Caco-2 (cell line): ENCODE data around the gene GPR37. TPM values are rescaled to one million over a fixed set of nuclear protein-coding genes. Genes with fewer than 3 reads are reported as not detected.

Experiments used
- BruUV-seq: library from RNA; stranded (reverse); fragments of 400-500 nt; replicated peaks from 2 replicates; lab custom pipeline; 2021; lab: Mats Ljungman, UMichigan
- CTCF ChIA-PET: fragments of 300-600 bp; sonication (Branson Sonifier 250); formaldehyde crosslinking; loops from one replicate; lab custom pipeline; 2022; ENCODE audit warnings: antibody characterized with exemption; lab: Charles Lee
- POLR2A ChIA-PET: fragments of 300-600 bp; sonication (Branson Sonifier 250); formaldehyde crosslinking; loops from one replicate; lab custom pipeline; 2022; ENCODE audit warnings: antibody characterized with exemption; lab: Charles Lee
- DNase-seq, 2 experiments: peaks; one replicate each; pipeline versions ENCODE4 v3.0.0 to v3.0.0-alpha.2; 2020 to 2022
- H3K27me3 ChIP-seq: replicated peaks from 2 replicates; pipeline ENCODE4 v1.6.0; 2011; ENCODE audit warnings: low read length; ENCODE audit not compliant: control insufficient read depth, insufficient read depth
- H3K36me3 ChIP-seq: 2 replicates; pipeline ENCODE4 v1.5.1; 2011; ENCODE audit warnings: low read length; ENCODE audit not compliant: control insufficient read depth, insufficient read depth
- H3K4me1 ChIP-seq: fragments of 250-450 bp; sonication (Bioruptor Pico); 2 replicates; pipeline ENCODE4 v1.5.1; 2020; ENCODE audit warnings: mild to moderate bottlenecking
- H3K4me3 ChIP-seq: 2 replicates; pipeline ENCODE4 v1.5.1; 2011; ENCODE audit warnings: low read depth, mild to moderate bottlenecking, control low read depth, low read length
- H3K9me3 ChIP-seq: fragments of 250-450 bp; sonication (Bioruptor Pico); 2 replicates; pipeline ENCODE4 v1.5.1; 2020; ENCODE audit warnings: mild to moderate bottlenecking, moderate library complexity
- H3K27ac Mint-ChIP-seq: one replicate; pipeline ENCODE4 v1.8.0; 2022; ENCODE audit warnings: mixed read lengths; ENCODE audit not compliant: unreplicated experiment
- H3K27me3 Mint-ChIP-seq: one replicate; pipeline ENCODE4 v1.8.0; 2022; ENCODE audit warnings: mixed read lengths; ENCODE audit not compliant: insufficient read depth, unreplicated experiment
- H3K36me3 Mint-ChIP-seq: one replicate; pipeline ENCODE4 v1.8.0; 2022; ENCODE audit warnings: mild to moderate bottlenecking, mixed read lengths; ENCODE audit not compliant: insufficient read depth, unreplicated experiment
- H3K4me1 Mint-ChIP-seq: one replicate; pipeline ENCODE4 v1.8.0; 2022; ENCODE audit warnings: low read depth, mixed read lengths; ENCODE audit not compliant: unreplicated experiment
- H3K4me3 Mint-ChIP-seq: one replicate; pipeline ENCODE4 v1.8.0; 2022; ENCODE audit warnings: mild to moderate bottlenecking, moderate library complexity, mixed read lengths; ENCODE audit not compliant: unreplicated experiment
- H3K9me3 Mint-ChIP-seq: one replicate; pipeline ENCODE4 v1.8.0; 2022; ENCODE audit warnings: mixed read lengths; ENCODE audit not compliant: unreplicated experiment
- intact Hi-C: fragments of 100-400 bp; cut with micrococcal nuclease; formaldehyde crosslinking; loops from one replicate; pipeline ENCODE4 v1.10.0; 2022; ENCODE audit not compliant: unreplicated experiment
- total RNA-seq: library from RNA; stranded (reverse); gene quantifications from 2 replicates; pipeline ENCODE4 v1.2.3, GENCODE V29; 2022
- TF ChIP-seq, protein P1 (sequence below), 2 experiments: fragments of 200-600 bp in 1 of 2; IDR thresholded peaks; 1 replicate in 1 of 2; 2 replicates in 1 of 2; pipeline versions ENCODE4 v1.5.1 to v1.8.0; 2011 to 2022; ENCODE audit warnings: antibody characterized with exemption in 1 of 2, control low read depth in 1 of 2, inconsistent platforms in 1 of 2, low read depth in 1 of 2, low read length in 1 of 2, mild to moderate bottlenecking in 1 of 2, moderate library complexity in 1 of 2; ENCODE audit not compliant: insufficient read depth in 1 of 2, severe bottlenecking in 1 of 2, unreplicated experiment in 1 of 2

Gene GPR37
- total RNA-seq, 1 experiment from 2014 or later: 0.50 TPM

DNA sequence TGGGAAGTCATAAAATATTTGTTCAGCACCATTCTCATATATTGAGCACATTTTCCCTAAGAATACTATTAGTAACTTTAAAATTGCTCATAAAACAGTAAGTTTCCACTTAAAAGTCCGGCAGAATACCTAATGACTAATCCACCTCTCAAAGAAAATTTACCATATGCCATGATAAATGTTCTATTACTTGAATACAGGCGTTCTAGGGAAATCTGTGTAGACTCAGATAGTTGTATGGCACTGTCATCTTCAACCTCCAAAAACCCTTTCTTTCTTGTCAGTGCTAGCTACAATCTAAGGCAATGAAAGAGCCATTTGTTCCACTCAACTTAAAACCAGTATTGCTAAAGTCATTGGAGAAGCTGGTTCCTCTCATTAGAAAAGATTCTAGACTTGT is 7.3 kb downstream of the GPR37 start:
- H3K9me3 ChIP-seq: no peaks in the 10 kb centered on the region
- peaks cover 7% of the 10 kb centered on the region for H3K4me1 ChIP-seq
- Mint-ChIP-seq H3K27ac (no peak overlapping the region), H3K36me3 (no peaks in the 10 kb centered on the region), H3K4me3 (no peak overlapping the region), H3K9me3 (no peaks in the 10 kb centered on the region), H3K27me3 (peaks cover 9% of the 10 kb centered on the region), H3K4me1 (no peaks in the 10 kb centered on the region)
- H3K27me3 ChIP-seq: no peaks in the 10 kb centered on the region; the same call in 1 of the 2 replicates
- no peak overlapping the region for H3K4me3 ChIP-seq
- DNase-seq: no peak
- intact Hi-C loops: no loop called here
- H3K36me3 ChIP-seq: no peaks in the 10 kb centered on the region
- ChIA-PET CTCF (no interaction called here), POLR2A (no interaction called here)
- TF ChIP-seq, protein P1, sequence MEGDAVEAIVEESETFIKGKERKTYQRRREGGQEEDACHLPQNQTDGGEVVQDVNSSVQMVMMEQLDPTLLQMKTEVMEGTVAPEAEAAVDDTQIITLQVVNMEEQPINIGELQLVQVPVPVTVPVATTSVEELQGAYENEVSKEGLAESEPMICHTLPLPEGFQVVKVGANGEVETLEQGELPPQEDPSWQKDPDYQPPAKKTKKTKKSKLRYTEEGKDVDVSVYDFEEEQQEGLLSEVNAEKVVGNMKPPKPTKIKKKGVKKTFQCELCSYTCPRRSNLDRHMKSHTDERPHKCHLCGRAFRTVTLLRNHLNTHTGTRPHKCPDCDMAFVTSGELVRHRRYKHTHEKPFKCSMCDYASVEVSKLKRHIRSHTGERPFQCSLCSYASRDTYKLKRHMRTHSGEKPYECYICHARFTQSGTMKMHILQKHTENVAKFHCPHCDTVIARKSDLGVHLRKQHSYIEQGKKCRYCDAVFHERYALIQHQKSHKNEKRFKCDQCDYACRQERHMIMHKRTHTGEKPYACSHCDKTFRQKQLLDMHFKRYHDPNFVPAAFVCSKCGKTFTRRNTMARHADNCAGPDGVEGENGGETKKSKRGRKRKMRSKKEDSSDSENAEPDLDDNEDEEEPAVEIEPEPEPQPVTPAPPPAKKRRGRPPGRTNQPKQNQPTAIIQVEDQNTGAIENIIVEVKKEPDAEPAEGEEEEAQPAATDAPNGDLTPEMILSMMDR (IDR thresholded peaks at IDR 0.05; ENCODE audit: insufficient read depth in 1 of 2, low read depth in 1 of 2, low read length in 1 of 2, severe bottlenecking in 1 of 2, unreplicated experiment in 1 of 2): no peak
- BruUV-seq: no TSS peak

DNA sequence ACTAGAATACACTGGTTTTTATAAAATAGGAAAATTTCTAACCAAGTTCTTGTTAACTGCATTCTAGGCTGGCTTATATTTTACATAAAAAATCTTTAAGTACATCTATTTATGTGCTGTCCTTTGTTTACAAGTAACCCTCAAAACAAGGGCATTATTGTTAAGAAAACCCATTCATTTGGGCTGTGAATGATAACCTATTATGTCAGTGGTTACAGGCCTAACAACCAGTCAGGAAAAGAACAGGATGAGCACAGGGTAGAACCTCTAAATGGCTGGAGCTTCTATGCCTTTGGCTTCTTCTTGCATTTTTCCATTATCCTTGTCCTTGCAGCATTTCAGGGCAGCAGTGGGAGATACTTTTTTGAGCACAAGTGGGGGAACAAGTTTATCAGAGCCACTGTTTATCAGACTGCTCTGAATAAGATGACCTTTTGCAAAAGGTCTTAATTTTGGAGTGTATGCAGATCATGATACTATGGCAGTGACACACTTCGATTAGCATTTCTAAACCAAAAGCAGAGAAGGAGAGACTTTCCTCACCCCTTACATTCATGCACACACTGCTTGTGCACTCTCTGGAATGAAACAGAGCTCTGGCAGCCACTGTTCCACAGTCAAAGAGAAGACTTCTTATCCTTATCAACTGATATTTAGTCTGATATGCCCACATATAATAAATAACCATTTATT is 10.9 kb downstream of the GPR37 start:
- H3K36me3 ChIP-seq: no peaks in the 10 kb centered on the region
- intact Hi-C loops: no loop called here

DNA sequence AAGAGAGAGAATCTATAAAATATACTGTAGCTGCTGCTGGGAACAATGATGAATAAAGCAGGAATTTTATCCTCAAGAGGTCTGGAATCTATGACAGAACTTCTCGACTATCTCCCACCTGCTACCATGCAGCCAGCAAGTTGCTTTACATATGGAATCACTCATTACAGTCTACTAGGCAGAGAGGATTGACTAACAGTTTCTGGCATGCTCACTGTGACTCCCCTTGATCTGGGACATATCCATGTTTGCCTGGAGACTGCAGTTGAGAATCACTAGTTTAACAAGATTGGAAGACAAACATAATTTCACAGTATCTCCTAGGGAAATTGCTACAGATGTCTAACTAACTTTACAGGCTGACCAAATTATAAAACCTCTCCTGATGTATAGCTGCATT is 13.3 kb downstream of the GPR37 start:
- no peak overlapping the region for H3K4me3 ChIP-seq
- no TSS peak for BruUV-seq
- H3K27me3 ChIP-seq: no peaks in the 10 kb centered on the region; the same call in 1 of the 2 replicates
- no peaks in the 10 kb centered on the region for H3K36me3 Mint-ChIP-seq
- no peaks in the 10 kb centered on the region for H3K4me1 Mint-ChIP-seq
- no peaks in the 10 kb centered on the region for H3K9me3 Mint-ChIP-seq
- peaks cover 4% of the 10 kb centered on the region for H3K27me3 Mint-ChIP-seq
- DNase-seq: no peak
- H3K36me3 ChIP-seq: no peaks in the 10 kb centered on the region
- no peaks in the 10 kb centered on the region for H3K9me3 ChIP-seq
- no peak overlapping the region for H3K27ac Mint-ChIP-seq
- intact Hi-C loops: no loop called here
- TF ChIP-seq, protein P1 (IDR thresholded peaks at IDR 0.05; ENCODE audit: insufficient read depth in 1 of 2, low read depth in 1 of 2, low read length in 1 of 2, severe bottlenecking in 1 of 2, unreplicated experiment in 1 of 2): no peak
- no peak overlapping the region for H3K4me3 Mint-ChIP-seq
- no peaks in the 10 kb centered on the region for H3K4me1 ChIP-seq
- ChIA-PET POLR2A (no interaction called here), CTCF (no interaction called here)

More for the DNA sequence above, 10.9 kb downstream of the GPR37 start:
- CTCF ChIA-PET: no interaction called here
- no peak overlapping the region for H3K27ac Mint-ChIP-seq
- H3K4me1 Mint-ChIP-seq: no peaks in the 10 kb centered on the region
- peaks cover 8% of the 10 kb centered on the region for H3K27me3 Mint-ChIP-seq
- TF ChIP-seq, protein P1 (IDR thresholded peaks at IDR 0.05; ENCODE audit: insufficient read depth in 1 of 2, low read depth in 1 of 2, low read length in 1 of 2, severe bottlenecking in 1 of 2, unreplicated experiment in 1 of 2): no peak
- H3K9me3 ChIP-seq: no peaks in the 10 kb centered on the region
- no peak overlapping the region for H3K4me3 Mint-ChIP-seq
- H3K4me1 ChIP-seq: no peaks in the 10 kb centered on the region
- POLR2A ChIA-PET: no interaction called here
- no TSS peak for BruUV-seq
- H3K4me3 ChIP-seq: no peak overlapping the region
- no peaks in the 10 kb centered on the region for H3K36me3 Mint-ChIP-seq
- no peak for DNase-seq
- H3K27me3 ChIP-seq: no peaks in the 10 kb centered on the region; the same call in 1 of the 2 replicates
- H3K9me3 Mint-ChIP-seq: no peaks in the 10 kb centered on the region
